Naive thymus-derived CD8-positive, alpha-beta T cell (primary cell): Measurements from ENCODE around the gene CHST8. TPM values are rescaled to one million over a fixed set of nuclear protein-coding genes. Genes with fewer than 3 reads are reported as not detected.
"Not testable (repeated sequence)": the region's sequence is repeated elsewhere in the genome, so short reads cannot be mapped to it uniquely, and the experiment has no call there.

Source experiments
- ATAC-seq, 2 donors: fragments of 150-1000 bp; cut with Tn5 transposase in 1 of 2; sonication (Bioruptor Pico), chemical (Tn5 transposase) in 1 of 2; 1 replicate in 1 of 2; 2 replicates in 1 of 2; pipeline ENCODE4 v1.10.0; 2021; ENCODE audit warnings: mild to moderate bottlenecking in 2 of 2, moderate library complexity in 2 of 2
- POLR2A ChIA-PET: fragments of 350-600 bp; sonication (Branson Sonifier 250); formaldehyde crosslinking; loops from one replicate; lab custom pipeline; 2021; ENCODE audit warnings: antibody characterized with exemption; lab: Charles Lee
- DNase-seq, 10 donors: peaks; one replicate each; pipeline versions ENCODE4 v3.0.0 to v3.0.0-alpha.2; 2020 to 2022
- H3K27ac Mint-ChIP-seq, 10 donors: one replicate each; pipeline ENCODE4 v1.8.0; 2020 to 2022; ENCODE audit warnings: mild to moderate bottlenecking in 10 of 10, mixed read lengths in 10 of 10, moderate library complexity in 4 of 10, inconsistent platforms in 1 of 10
- H3K27me3 Mint-ChIP-seq, 5 donors: one replicate each; pipeline ENCODE4 v1.8.0; 2021 to 2022; ENCODE audit warnings: mixed read lengths in 5 of 5
- H3K36me3 Mint-ChIP-seq, 3 donors: one replicate each; pipeline ENCODE4 v1.8.0; 2020 to 2022; ENCODE audit warnings: mixed read lengths in 3 of 3, mild to moderate bottlenecking in 2 of 3, inconsistent platforms in 1 of 3
- H3K4me1 Mint-ChIP-seq, 4 donors: one replicate each; pipeline ENCODE4 v1.8.0; 2021 to 2022; ENCODE audit warnings: mixed read lengths in 4 of 4
- H3K4me3 Mint-ChIP-seq, 10 donors: one replicate each; pipeline ENCODE4 v1.8.0; 2020 to 2022; ENCODE audit warnings: mild to moderate bottlenecking in 10 of 10, mixed read lengths in 10 of 10, moderate library complexity in 6 of 10, inconsistent platforms in 1 of 10
- H3K9me3 Mint-ChIP-seq, 9 donors: one replicate each; pipeline ENCODE4 v1.8.0; 2020 to 2022; ENCODE audit warnings: mixed read lengths in 9 of 9, mild to moderate bottlenecking in 3 of 9, inconsistent platforms in 1 of 9, moderate library complexity in 1 of 9
- polyA plus RNA-seq, 3 donors: library from polyadenylated mRNA; unstranded; fragments of 300-500 nt; fragmentation: Illumina TruSeq; gene quantifications; one replicate each; pipeline ENCODE4 v1.2.3, GENCODE V29; 2021
- total RNA-seq, 8 experiments: library from RNA in 2 of 8; stranded (reverse) in 2 of 8; gene quantifications; one replicate each; pipeline ENCODE4 v1.2.3 and lab custom pipeline; 2021 to 2026

Gene CHST8
- total and polyA plus RNA-seq, 5 experiments from 2014 or later = not detected

- Mint-ChIP-seq H3K36me3 (no peaks in the 10 kb centered on the region), H3K9me3 (peaks cover 0 to 2% (median 0%) of the 10 kb centered on the region in 9 donors), H3K4me3 (no peak overlapping the region), H3K27me3 (peaks cover 0 to 13% (median 1%) of the 10 kb centered on the region in 5 donors), H3K4me1 (no peaks in the 10 kb centered on the region), H3K27ac (no peak overlapping the region)
- DNase-seq (no peak), ATAC-seq (no peak)
- POLR2A ChIA-PET = no interaction called here
These were observed 71.9 kb downstream of the CHST8 start for GRCh38 chr19:33693678-33694077.

GRCh38 chr19:33695547-33695946, 73.8 kb downstream of the CHST8 start:
- H3K27me3 Mint-ChIP-seq = peaks cover 0 to 17% (median 3%) of the 10 kb centered on the region in 5 donors
- H3K9me3 Mint-ChIP-seq, H3K27ac Mint-ChIP-seq, H3K4me3 Mint-ChIP-seq, POLR2A ChIA-PET, ATAC-seq, H3K36me3 Mint-ChIP-seq, H3K4me1 Mint-ChIP-seq: not testable (repeated sequence)
- DNase-seq = peak in 1 of 10 donors; percentile 8

GRCh38 chr19:33697766-33698165, 76.0 kb downstream of the CHST8 start:
- ATAC-seq = no peak
- H3K36me3 Mint-ChIP-seq = no peaks in the 10 kb centered on the region

GRCh38 chr19:33698576-33699435, 77.1 kb downstream of the CHST8 start:
- H3K4me3 Mint-ChIP-seq = no peak overlapping the region
- ATAC-seq (no peak), DNase-seq (peak in 1 of 10 donors; percentile 62)
- H3K4me1 Mint-ChIP-seq = no peaks in the 10 kb centered on the region
- POLR2A ChIA-PET = no interaction called here
- H3K36me3 Mint-ChIP-seq = no peaks in the 10 kb centered on the region
- H3K9me3 Mint-ChIP-seq = peaks cover 0 to 2% (median 0%) of the 10 kb centered on the region in 9 donors
- H3K27me3 Mint-ChIP-seq = peaks cover 0 to 24% (median 3%) of the 10 kb centered on the region in 5 donors
- H3K27ac Mint-ChIP-seq = no peak overlapping the region

More at GRCh38 chr19:33697766-33698165, 76.0 kb downstream of the CHST8 start:
- H3K27me3 Mint-ChIP-seq = peaks cover 0 to 24% (median 3%) of the 10 kb centered on the region in 5 donors
- H3K4me1 Mint-ChIP-seq = no peaks in the 10 kb centered on the region
- no peak overlapping the region for H3K4me3 Mint-ChIP-seq
- POLR2A ChIA-PET = no interaction called here
- peaks cover 0 to 2% (median 0%) of the 10 kb centered on the region in 9 donors for H3K9me3 Mint-ChIP-seq
- peak in 1 of 10 donors; percentile 14 for DNase-seq
- no peak overlapping the region for H3K27ac Mint-ChIP-seq

DNA sequence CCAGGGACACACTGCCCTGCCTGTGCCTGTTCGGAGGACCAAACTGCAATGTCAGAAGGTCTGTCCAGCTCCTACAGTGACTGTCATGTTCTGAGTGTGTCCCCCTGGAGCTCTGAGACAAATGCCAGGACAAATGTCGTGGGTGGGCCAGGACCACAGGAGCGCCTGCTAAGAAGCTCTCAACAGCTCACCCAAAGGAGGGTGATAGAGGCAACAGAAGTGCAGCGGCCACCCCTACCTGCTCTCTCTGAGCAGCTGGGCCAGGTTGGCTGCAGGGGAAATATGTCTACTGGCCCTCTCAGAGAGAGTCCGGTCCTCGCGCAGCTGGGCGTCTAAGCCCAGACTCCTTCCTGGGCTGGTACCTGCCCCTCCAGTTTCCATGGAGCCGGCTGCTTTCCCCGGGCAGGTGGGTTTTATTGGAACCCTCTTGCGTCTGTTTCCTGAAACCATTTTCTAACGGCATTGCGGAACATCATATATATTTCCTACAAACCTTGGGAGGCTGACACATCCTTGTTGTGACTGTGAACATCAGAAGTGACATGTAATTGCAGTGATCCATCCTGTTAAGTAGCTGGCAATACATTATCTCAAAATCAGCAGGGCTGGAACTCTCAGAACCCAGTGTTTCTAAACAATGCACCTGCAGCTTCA, 78.1 kb downstream of the CHST8 start:
- no peak for ATAC-seq
- H3K36me3 Mint-ChIP-seq = no peaks in the 10 kb centered on the region
- H3K27me3 Mint-ChIP-seq = peaks cover 0 to 24% (median 3%) of the 10 kb centered on the region in 5 donors
- peaks cover 0 to 2% (median 0%) of the 10 kb centered on the region in 9 donors for H3K9me3 Mint-ChIP-seq
- H3K4me3 Mint-ChIP-seq = no peak overlapping the region
- H3K4me1 Mint-ChIP-seq = no peaks in the 10 kb centered on the region
- H3K27ac Mint-ChIP-seq = no peak overlapping the region
- DNase-seq = peak in 1 of 10 donors; percentile 30
- POLR2A ChIA-PET = no interaction called here

GRCh38 chr19:33700408-33701013, 78.8 kb downstream of the CHST8 start:
- H3K4me1 Mint-ChIP-seq = no peaks in the 10 kb centered on the region
- H3K36me3 Mint-ChIP-seq = no peaks in the 10 kb centered on the region
- POLR2A ChIA-PET = no interaction called here
- DNase-seq (peak in 1 of 10 donors; percentile 23), ATAC-seq (no peak)
- H3K4me3 Mint-ChIP-seq = no peak overlapping the region
- H3K9me3 Mint-ChIP-seq = peaks cover 0 to under 1% (median 0%) of the 10 kb centered on the region in 9 donors
- peaks cover 0 to 24% (median 3%) of the 10 kb centered on the region in 5 donors for H3K27me3 Mint-ChIP-seq
- no peak overlapping the region for H3K27ac Mint-ChIP-seq

DNA sequence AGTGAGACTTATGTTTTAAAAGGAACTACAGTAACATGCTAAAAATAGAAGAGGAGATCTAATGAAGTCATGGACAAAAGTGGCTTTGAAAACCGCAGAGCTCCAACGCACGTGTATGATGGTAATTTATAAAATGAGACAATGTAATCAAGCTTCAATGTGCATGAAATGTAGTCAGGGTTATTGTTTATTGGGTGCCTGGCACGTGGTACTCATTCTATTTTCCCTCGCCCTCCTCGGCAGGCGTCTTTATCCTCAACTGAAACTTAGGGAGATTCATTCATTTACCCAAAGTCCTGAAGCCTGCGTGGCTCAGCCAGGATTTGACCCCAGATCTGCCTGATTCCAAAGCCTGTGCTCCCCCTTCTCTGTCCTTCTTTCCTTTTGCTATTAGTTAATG, 79.8 kb downstream of the CHST8 start:
- Mint-ChIP-seq H3K36me3 (no peaks in the 10 kb centered on the region), H3K4me3 (no peak overlapping the region), H3K4me1 (no peaks in the 10 kb centered on the region), H3K9me3 (no peaks in the 10 kb centered on the region), H3K27me3 (peaks cover 0 to 24% (median 3%) of the 10 kb centered on the region in 5 donors), H3K27ac (no peak overlapping the region)
- DNase-seq (peak in 1 of 10 donors; percentile 4), ATAC-seq (no peak)
- POLR2A ChIA-PET = no interaction called here

- ATAC-seq (no peak), DNase-seq (peak in 1 of 10 donors; percentile 46)
- no peak overlapping the region for H3K27ac Mint-ChIP-seq
- H3K36me3 Mint-ChIP-seq = no peaks in the 10 kb centered on the region
- peaks cover 0 to 24% (median 2%) of the 10 kb centered on the region in 5 donors for H3K27me3 Mint-ChIP-seq
- no peaks in the 10 kb centered on the region for H3K9me3 Mint-ChIP-seq
- POLR2A ChIA-PET = no interaction called here
- no peak overlapping the region for H3K4me3 Mint-ChIP-seq
- H3K4me1 Mint-ChIP-seq = no peaks in the 10 kb centered on the region
These were observed 81.1 kb downstream of the CHST8 start for GRCh38 chr19:33702606-33703437.

DNA sequence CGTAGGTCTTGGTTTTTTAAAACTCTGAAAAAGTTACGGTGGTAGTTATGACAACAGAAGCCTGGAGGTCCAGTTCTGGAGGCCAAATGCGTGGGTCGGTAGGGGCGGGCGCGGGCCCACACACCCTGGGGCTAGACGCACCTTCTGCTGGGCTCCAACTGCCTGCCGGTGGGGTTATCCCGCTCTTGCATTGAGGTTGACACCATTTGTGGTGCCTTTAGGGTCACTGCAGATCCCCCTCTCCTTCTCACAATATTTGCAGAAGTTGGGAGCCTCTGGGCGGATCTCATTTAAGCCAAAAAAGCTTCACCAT, 81.6 kb downstream of the CHST8 start:
- ATAC-seq (no peak), DNase-seq (peak in 1 of 10 donors; percentile 59)
- no peaks in the 10 kb centered on the region for H3K9me3 Mint-ChIP-seq
- H3K4me1 Mint-ChIP-seq = no peaks in the 10 kb centered on the region
- no peak overlapping the region for H3K4me3 Mint-ChIP-seq
- H3K27me3 Mint-ChIP-seq = peaks cover 0 to 24% (median 2%) of the 10 kb centered on the region in 5 donors
- POLR2A ChIA-PET = no interaction called here
- H3K27ac Mint-ChIP-seq = no peak overlapping the region
- no peaks in the 10 kb centered on the region for H3K36me3 Mint-ChIP-seq

GRCh38 chr19:33703821-33704220, 82.1 kb downstream of the CHST8 start:
- H3K27me3 Mint-ChIP-seq = peaks cover 0 to 21% (median 2%) of the 10 kb centered on the region in 5 donors
- ATAC-seq (no peak), DNase-seq (peak in 1 of 10 donors; percentile 26)
- H3K9me3 Mint-ChIP-seq = no peaks in the 10 kb centered on the region
- no peak overlapping the region for H3K4me3 Mint-ChIP-seq
- H3K36me3 Mint-ChIP-seq = no peaks in the 10 kb centered on the region
- no peak overlapping the region for H3K27ac Mint-ChIP-seq
- POLR2A ChIA-PET = no interaction called here
- H3K4me1 Mint-ChIP-seq = no peaks in the 10 kb centered on the region

DNA sequence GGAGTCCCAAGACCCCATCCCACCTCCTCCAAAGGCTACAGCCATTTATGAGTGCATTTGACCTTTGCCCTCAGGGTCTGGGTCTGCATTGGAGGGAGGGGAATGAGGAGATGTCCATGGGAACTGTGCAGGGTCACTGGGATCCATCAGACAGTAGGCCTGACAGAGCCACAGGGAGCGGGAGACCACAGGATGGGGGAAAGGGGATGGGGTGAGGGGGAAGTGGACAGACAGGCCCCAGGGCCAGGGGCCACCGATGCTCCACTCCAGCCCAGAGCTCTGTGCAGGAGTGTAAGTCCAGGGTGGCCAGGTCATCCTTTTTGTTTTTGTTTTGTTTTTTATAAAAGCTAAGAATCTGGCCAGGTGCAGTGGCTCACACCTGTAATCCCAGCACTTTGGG, 82.5 kb downstream of the CHST8 start:
- Mint-ChIP-seq H3K4me1 (no peaks in the 10 kb centered on the region), H3K27me3 (peaks cover 0 to 17% (median 2%) of the 10 kb centered on the region in 5 donors), H3K4me3 (no peak overlapping the region), H3K36me3 (no peaks in the 10 kb centered on the region), H3K9me3 (peaks cover 0 to under 1% (median 0%) of the 10 kb centered on the region in 9 donors), H3K27ac (no peak overlapping the region)
- no peak for ATAC-seq
- DNase-seq = peak in 1 of 10 donors; percentile 42
- POLR2A ChIA-PET = no interaction called here
